ENCODE measurements around the gene GLTP. TPM values are rescaled to one million over a fixed set of nuclear protein-coding genes. Genes with fewer than 3 reads are reported as not detected.

GLTP gene
- total RNA-seq, 1 donor from 2014 or later = 158 TPM

DNA sequence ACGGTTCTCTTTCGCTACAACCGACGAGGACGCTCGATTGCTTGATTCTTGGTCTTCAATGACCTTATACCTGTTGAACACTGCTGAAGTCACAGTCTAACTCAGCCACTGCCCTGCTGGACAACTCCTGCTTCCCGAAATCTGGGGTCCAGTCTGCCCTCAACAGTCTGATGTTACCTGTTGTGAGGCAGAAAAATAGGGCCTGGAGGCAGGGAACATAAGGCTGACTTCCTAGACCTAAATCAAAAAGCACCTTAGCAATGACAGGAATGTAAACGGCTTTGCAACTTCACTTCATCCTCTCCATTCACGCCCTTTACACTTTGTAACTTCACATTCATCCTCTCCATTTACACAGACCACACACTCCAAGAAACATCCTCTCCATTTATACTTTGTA, 597 bp upstream of the GLTP start:
- Histone ChIP-seq H3K4me3 (peak overlapping the region; percentile 89 to 94), H3K9me3 (no peaks in the 10 kb centered on the region), H3K4me1 (peaks cover 41% of the 10 kb centered on the region), H3K36me3 (no peaks in the 10 kb centered on the region), H3K27me3 (no peaks in the 10 kb centered on the region), H3K27ac (peak overlapping the region; percentile 54)
- DNase-seq (ENCODE audit: extremely low spot score in 2 of 2) = no peak
- intact Hi-C loops (cut with DNase I) = no loop called here
- no peak for TF ChIP-seq POLR2A (IDR thresholded peaks at IDR 0.05)
- TF ChIP-seq, protein P1, sequence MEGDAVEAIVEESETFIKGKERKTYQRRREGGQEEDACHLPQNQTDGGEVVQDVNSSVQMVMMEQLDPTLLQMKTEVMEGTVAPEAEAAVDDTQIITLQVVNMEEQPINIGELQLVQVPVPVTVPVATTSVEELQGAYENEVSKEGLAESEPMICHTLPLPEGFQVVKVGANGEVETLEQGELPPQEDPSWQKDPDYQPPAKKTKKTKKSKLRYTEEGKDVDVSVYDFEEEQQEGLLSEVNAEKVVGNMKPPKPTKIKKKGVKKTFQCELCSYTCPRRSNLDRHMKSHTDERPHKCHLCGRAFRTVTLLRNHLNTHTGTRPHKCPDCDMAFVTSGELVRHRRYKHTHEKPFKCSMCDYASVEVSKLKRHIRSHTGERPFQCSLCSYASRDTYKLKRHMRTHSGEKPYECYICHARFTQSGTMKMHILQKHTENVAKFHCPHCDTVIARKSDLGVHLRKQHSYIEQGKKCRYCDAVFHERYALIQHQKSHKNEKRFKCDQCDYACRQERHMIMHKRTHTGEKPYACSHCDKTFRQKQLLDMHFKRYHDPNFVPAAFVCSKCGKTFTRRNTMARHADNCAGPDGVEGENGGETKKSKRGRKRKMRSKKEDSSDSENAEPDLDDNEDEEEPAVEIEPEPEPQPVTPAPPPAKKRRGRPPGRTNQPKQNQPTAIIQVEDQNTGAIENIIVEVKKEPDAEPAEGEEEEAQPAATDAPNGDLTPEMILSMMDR (IDR thresholded peaks at IDR 0.05) = no peak
- TF ChIP-seq POLR2AphosphoS5 (IDR thresholded peaks at IDR 0.05; ENCODE audit: insufficient read depth in 1 of 2, low read depth in 1 of 2) = no peak

GRCh38 chr12:109879351-109880042, 844 bp downstream of the GLTP start:
- Histone ChIP-seq H3K27me3 (no peaks in the 10 kb centered on the region), H3K36me3 (no peaks in the 10 kb centered on the region), H3K4me1 (peaks cover 55% of the 10 kb centered on the region), H3K27ac (peak overlapping the region; percentile 89), H3K9me3 (no peaks in the 10 kb centered on the region), H3K4me3 (peak overlapping the region; percentile 89 to 94)
- DNase-seq (ENCODE audit: extremely low spot score in 2 of 2) = no peak
- intact Hi-C loops (cut with DNase I) = loop anchor here (5.0 kb wide), 1 partner anchor 72 kb away; no protein-coding TSS in a partner anchor
- TF ChIP-seq POLR2A (IDR thresholded peaks at IDR 0.05) (no peak), POLR2AphosphoS5 (IDR thresholded peaks at IDR 0.05; ENCODE audit: insufficient read depth in 1 of 2, low read depth in 1 of 2) (no peak)
- TF ChIP-seq, protein P1 (IDR thresholded peaks at IDR 0.05) = no peak

GRCh38 chr12:109878749-109879148, 1.6 kb downstream of the GLTP start:
- Histone ChIP-seq H3K4me1 (peaks cover 55% of the 10 kb centered on the region), H3K4me3 (peak overlapping the region; percentile 89 to 94), H3K27me3 (no peaks in the 10 kb centered on the region), H3K36me3 (no peaks in the 10 kb centered on the region), H3K27ac (peak overlapping the region; percentile 89), H3K9me3 (no peaks in the 10 kb centered on the region)
- TF ChIP-seq, protein P1 (IDR thresholded peaks at IDR 0.05) = no peak
- TF ChIP-seq POLR2AphosphoS5 (IDR thresholded peaks at IDR 0.05; ENCODE audit: insufficient read depth in 1 of 2, low read depth in 1 of 2) (no peak), POLR2A (IDR thresholded peaks at IDR 0.05) (no peak)
- intact Hi-C loops (cut with DNase I) = loop anchor here (5.0 kb wide), 1 partner anchor 71 kb away; no protein-coding TSS in a partner anchor
- no peak for DNase-seq (ENCODE audit: extremely low spot score in 2 of 2)

DNA sequence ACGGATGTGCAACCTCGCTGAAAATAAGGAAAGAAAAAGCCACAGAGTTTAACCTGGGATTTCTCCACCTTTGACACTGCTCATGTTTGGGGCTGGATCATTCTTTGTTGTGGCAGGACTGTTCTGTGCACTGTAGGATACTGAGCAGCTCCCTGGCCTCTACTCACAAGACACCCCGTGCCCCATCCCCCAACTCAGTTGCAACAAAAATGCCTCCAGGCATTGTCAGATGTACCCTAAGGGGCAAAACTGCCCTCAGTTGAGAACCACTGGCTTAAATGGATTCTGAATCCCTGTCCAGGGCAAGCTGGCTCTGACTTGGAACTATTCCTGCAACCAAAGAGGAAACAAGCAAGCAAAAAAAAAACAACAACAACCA, 2.1 kb downstream of the GLTP start:
- Histone ChIP-seq H3K4me3 (peak overlapping the region in 1 of 2 donors; percentile 94), H3K9me3 (no peaks in the 10 kb centered on the region), H3K27ac (no peak overlapping the region), H3K36me3 (no peaks in the 10 kb centered on the region), H3K27me3 (no peaks in the 10 kb centered on the region), H3K4me1 (peaks cover 55% of the 10 kb centered on the region)
- DNase-seq (ENCODE audit: extremely low spot score in 2 of 2) = no peak
- no peak for TF ChIP-seq POLR2A (IDR thresholded peaks at IDR 0.05)
- TF ChIP-seq, protein P1 (IDR thresholded peaks at IDR 0.05) = no peak
- TF ChIP-seq POLR2AphosphoS5 (IDR thresholded peaks at IDR 0.05; ENCODE audit: insufficient read depth in 1 of 2, low read depth in 1 of 2) = no peak
- intact Hi-C loops (cut with DNase I) = loop anchor here (5.0 kb wide), 1 partner anchor 71 kb away; no protein-coding TSS in a partner anchor
